Uterus (tissue), 2 donors: ENCODE results near the gene TAF1B.

ENCODE experiments used
- POLR2A ChIP-seq, 2 donors: fragments of 450-650 bp; IDR thresholded peaks; one replicate each; pipeline ENCODE4 v1.6.1; 2016; ENCODE audit warnings: antibody characterized with exemption in 2 of 2, mild to moderate bottlenecking in 1 of 2, moderate library complexity in 1 of 2
- TF ChIP-seq, protein P1 (sequence below), 4 experiments: fragments of 200-600 bp in 2 of 4; fragments of 450-650 bp in 2 of 4; sonication (generic) in 2 of 4; IDR thresholded peaks; one replicate each; pipeline ENCODE4 v1.5.1; 2016 to 2019; ENCODE audit warnings: antibody characterized with exemption in 4 of 4, mild to moderate bottlenecking in 2 of 4, moderate library complexity in 1 of 4

DNA sequence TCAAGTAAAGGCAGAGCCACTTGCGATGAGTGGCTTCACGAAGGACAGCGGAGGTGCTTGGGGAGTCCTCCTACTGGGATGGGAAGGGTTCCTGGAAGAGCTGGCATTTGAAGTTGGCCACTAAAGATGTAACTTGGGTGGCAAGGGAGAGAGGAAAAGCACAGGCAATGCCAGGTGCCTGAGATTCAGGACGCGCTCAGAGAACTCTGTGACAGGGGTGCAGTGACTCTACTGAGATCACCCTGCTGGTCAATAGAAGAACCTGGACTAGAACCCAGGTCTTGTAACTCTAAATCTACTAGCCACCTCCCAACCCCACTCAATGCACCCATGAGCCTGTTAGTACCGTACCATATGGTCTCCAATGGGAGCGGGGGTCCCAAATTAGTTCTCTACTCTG lies 102.8 kb downstream of the TAF1B start:
- TF ChIP-seq, protein P1, sequence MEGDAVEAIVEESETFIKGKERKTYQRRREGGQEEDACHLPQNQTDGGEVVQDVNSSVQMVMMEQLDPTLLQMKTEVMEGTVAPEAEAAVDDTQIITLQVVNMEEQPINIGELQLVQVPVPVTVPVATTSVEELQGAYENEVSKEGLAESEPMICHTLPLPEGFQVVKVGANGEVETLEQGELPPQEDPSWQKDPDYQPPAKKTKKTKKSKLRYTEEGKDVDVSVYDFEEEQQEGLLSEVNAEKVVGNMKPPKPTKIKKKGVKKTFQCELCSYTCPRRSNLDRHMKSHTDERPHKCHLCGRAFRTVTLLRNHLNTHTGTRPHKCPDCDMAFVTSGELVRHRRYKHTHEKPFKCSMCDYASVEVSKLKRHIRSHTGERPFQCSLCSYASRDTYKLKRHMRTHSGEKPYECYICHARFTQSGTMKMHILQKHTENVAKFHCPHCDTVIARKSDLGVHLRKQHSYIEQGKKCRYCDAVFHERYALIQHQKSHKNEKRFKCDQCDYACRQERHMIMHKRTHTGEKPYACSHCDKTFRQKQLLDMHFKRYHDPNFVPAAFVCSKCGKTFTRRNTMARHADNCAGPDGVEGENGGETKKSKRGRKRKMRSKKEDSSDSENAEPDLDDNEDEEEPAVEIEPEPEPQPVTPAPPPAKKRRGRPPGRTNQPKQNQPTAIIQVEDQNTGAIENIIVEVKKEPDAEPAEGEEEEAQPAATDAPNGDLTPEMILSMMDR (IDR thresholded peaks at IDR 0.05), result no peak
- TF ChIP-seq POLR2A (IDR thresholded peaks at IDR 0.05), result no peak
